Astrocyte of the spinal cord (primary cell): ENCODE measurements around the gene RBMS1.

Experiments used
- DNase-seq: peaks from one replicate; pipeline ENCODE4 v3.0.0; 2011; ENCODE audit warnings: low read depth, low spot score
- H3K4me3 ChIP-seq: 2 replicates; pipeline ENCODE4 v1.5.1; 2011; ENCODE audit warnings: low read depth, mild to moderate bottlenecking, low read length, moderate library complexity
- in situ Hi-C: cut with HindIII; loops from 2 replicates; pipeline ENCODE4 v1.10.0; 2017; ENCODE audit warnings: low sequenced_read_pairs
- TF ChIP-seq, protein P1 (sequence below): IDR thresholded peaks from 2 replicates; pipeline ENCODE4 v1.5.1; 2012; ENCODE audit warnings: low read depth, mild to moderate bottlenecking, low read length, inconsistent platforms

The RBMS1 gene

DNA sequence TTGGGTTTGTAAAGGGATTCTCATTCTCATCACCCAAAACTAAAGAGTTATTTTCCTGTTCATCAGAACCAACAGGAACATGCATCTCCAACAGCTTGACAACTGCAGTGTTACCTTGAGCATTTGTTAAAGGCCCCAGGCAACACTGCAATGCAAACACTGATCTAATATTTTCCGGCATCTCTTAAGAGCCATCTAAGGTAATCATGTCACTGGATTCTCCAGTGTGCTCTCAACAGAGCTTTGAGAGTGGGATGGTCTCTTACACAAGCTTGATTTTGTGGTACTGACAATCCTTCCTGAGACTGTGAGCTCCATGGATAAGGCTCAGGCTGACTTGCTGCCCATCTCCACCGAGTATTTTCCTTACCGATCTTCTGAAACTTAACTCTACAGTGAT lies 203.0 kb downstream of the RBMS1 start:
- in situ Hi-C loops: no loop called here
- H3K4me3 ChIP-seq: no peak overlapping the region
- TF ChIP-seq, protein P1, sequence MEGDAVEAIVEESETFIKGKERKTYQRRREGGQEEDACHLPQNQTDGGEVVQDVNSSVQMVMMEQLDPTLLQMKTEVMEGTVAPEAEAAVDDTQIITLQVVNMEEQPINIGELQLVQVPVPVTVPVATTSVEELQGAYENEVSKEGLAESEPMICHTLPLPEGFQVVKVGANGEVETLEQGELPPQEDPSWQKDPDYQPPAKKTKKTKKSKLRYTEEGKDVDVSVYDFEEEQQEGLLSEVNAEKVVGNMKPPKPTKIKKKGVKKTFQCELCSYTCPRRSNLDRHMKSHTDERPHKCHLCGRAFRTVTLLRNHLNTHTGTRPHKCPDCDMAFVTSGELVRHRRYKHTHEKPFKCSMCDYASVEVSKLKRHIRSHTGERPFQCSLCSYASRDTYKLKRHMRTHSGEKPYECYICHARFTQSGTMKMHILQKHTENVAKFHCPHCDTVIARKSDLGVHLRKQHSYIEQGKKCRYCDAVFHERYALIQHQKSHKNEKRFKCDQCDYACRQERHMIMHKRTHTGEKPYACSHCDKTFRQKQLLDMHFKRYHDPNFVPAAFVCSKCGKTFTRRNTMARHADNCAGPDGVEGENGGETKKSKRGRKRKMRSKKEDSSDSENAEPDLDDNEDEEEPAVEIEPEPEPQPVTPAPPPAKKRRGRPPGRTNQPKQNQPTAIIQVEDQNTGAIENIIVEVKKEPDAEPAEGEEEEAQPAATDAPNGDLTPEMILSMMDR: no peak
- no peak for DNase-seq

DNA sequence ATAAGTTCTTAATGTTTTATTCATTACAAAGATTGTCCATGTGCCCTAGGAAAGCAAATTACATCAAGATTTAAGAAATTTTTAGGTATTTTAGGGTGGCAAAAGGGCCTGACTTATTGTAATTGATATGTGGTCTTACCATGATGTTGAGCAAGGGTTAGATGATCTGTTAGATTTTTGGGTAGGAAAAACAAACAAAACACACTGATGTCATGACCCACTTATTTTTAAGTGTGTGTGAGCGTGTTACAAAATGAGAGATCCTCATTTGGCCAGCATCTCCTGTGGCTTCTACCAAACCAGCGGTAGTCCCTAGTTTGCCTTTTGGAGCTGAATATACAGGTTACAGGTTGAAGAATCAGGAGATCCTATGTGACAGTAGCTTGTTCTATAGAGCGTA lies 203.8 kb downstream of the RBMS1 start:
- TF ChIP-seq, protein P1: no peak
- in situ Hi-C loops: no loop called here
- no peak for DNase-seq
- no peak overlapping the region for H3K4me3 ChIP-seq

DNA sequence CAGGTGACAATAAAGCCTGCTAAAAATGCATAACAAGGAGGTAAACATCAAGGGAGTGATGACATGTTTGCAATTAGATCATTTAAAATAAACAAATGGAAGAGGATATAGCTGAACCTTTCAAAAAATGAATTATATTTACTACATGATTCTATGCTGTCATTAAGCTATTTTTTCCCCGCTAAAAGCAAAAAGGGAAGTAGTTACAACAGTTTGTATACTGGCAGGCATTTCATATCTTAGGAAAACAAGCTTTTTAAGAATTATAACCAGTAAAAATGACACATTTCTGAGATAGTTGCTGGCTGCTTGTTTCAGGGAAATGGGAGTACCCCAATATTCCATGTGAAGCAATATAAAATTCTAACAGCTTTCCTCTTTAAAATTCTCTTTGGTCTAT lies 204.5 kb downstream of the RBMS1 start:
- TF ChIP-seq, protein P1: no peak

DNA sequence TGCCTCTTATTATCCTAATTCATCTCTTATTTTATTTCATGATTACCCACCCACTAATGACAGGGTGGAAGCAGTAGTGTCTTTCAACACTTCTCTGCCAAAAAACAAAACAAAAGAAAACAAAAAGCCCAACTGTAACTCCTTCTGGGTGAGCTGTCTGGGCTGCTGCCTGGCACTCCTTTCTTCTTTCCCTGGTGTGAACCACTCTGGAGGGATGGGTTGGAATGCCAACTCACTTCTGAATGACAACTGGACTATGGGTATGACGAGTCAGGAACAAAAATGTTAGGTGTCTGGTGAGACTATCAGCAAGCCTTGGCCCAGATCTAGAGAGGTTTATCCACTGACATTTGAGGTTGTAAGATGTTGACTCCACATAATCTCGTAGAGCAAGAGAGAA lies 205.3 kb downstream of the RBMS1 start:
- no peak overlapping the region for H3K4me3 ChIP-seq
- DNase-seq: no peak
- in situ Hi-C loops: no loop called here
- TF ChIP-seq, protein P1: no peak

More for the DNA sequence above, 204.5 kb downstream of the RBMS1 start:
- H3K4me3 ChIP-seq: no peak overlapping the region
- in situ Hi-C loops: no loop called here
- no peak for DNase-seq

DNA sequence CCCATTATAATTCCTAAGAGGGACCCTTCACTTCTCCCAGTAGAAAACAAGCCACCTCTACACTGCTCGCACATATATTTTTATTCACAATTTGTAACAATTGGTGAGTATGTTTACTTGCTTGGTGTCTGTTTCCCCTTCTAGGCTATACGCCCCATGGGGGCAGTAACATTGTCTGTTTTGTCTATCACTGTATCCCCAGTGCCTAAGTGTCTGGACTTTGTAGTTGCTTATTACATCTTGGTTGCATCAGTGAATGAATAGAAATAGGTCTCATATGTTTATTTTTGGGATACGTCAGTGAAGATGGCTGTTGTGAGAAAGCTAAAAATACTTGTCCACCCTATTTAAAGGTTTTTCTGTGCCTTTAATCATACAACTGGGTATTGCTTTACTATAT lies 206.1 kb downstream of the RBMS1 start:
- in situ Hi-C loops: no loop called here
- no peak for DNase-seq
- TF ChIP-seq, protein P1: no peak
- H3K4me3 ChIP-seq: no peak overlapping the region

DNA sequence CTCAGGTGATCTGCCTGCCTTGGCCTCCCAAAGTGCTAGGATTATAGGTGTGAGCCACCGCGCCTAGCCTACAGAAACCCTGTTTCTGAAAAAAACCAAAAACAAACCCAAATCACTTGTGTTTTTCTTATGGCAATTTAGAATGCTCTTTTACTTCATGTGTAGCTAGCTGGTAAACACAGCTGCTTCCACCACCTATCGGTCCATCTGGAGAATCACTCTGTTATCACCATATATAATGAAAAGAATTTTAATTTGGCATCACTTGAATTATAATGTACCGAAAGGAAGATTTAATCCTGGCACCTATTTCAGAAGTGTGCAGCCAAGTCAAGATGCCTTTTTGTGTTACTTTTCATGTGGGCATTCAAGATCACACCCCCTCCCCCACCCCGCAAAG lies 207.1 kb downstream of the RBMS1 start:
- DNase-seq: no peak
- no peak overlapping the region for H3K4me3 ChIP-seq
- TF ChIP-seq, protein P1: no peak
- in situ Hi-C loops: no loop called here

DNA sequence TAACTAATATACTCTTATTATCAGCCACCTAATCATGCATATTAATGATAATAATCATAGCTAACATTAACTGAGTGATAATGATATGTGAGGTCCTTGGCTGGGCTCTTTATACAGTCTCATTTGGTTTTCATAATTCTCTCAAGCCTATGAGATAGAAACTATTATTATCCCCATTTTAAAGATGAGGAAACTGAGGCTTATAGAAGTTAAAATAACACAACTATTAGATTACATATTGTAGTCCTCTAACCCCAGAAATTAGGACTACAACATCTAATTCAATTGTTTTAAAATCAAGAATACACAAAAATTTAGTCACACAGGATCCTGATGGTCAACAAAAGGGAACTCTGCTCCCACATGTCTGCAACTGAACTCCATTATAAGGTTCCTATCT lies 209.9 kb downstream of the RBMS1 start:
- in situ Hi-C loops: no loop called here

More for the DNA sequence above, 209.9 kb downstream of the RBMS1 start:
- TF ChIP-seq, protein P1: no peak
- H3K4me3 ChIP-seq: no peak overlapping the region
- DNase-seq: no peak
